ENCODE data around the gene SYT7.

Gene SYT7

GRCh38 chr11:61528114-61528513, 52.8 kb downstream of the SYT7 start:
- no peaks in the 10 kb centered on the region for H3K36me3 ChIP-seq
- H3K27me3 ChIP-seq, result peaks cover 42% of the 10 kb centered on the region
- H3K4me1 ChIP-seq (ENCODE audit: control insufficient read depth in 1 of 2, insufficient read depth in 1 of 2, low read depth in 1 of 2, low read length in 1 of 2), result no peaks in the 10 kb centered on the region

GRCh38 chr11:61526956-61527731, 53.7 kb downstream of the SYT7 start:
- no peaks in the 10 kb centered on the region for H3K36me3 ChIP-seq
- H3K9me3 ChIP-seq, result no peaks in the 10 kb centered on the region
- peaks cover 42% of the 10 kb centered on the region for H3K27me3 ChIP-seq
- no peaks in the 10 kb centered on the region for H3K4me1 ChIP-seq (ENCODE audit: control insufficient read depth in 1 of 2, insufficient read depth in 1 of 2, low read depth in 1 of 2, low read length in 1 of 2)
- no peak for TF ChIP-seq CTCF (IDR thresholded peaks at IDR 0.05)
- H3K4me3 ChIP-seq (ENCODE audit: low read depth in 1 of 2, low read length in 1 of 2), result no peak overlapping the region
- no peak overlapping the region for H3K27ac ChIP-seq

More at GRCh38 chr11:61528114-61528513, 52.8 kb downstream of the SYT7 start:
- Histone ChIP-seq H3K27ac (no peak overlapping the region), H3K9me3 (no peaks in the 10 kb centered on the region), H3K4me3 (ENCODE audit: low read depth in 1 of 2, low read length in 1 of 2) (no peak overlapping the region)
- no peak for TF ChIP-seq CTCF (IDR thresholded peaks at IDR 0.05)

- H3K36me3 ChIP-seq, result no peaks in the 10 kb centered on the region
- H3K27ac ChIP-seq, result no peak overlapping the region
- H3K27me3 ChIP-seq, result peaks cover 42% of the 10 kb centered on the region
- H3K4me1 ChIP-seq (ENCODE audit: control insufficient read depth in 1 of 2, insufficient read depth in 1 of 2, low read depth in 1 of 2, low read length in 1 of 2), result no peaks in the 10 kb centered on the region
- TF ChIP-seq CTCF (IDR thresholded peaks at IDR 0.05), result no peak
- H3K4me3 ChIP-seq (ENCODE audit: low read depth in 1 of 2, low read length in 1 of 2), result no peak overlapping the region
- no peaks in the 10 kb centered on the region for H3K9me3 ChIP-seq
These were observed 54.6 kb downstream of the SYT7 start for GRCh38 chr11:61526229-61526628.

- Histone ChIP-seq H3K9me3 (no peaks in the 10 kb centered on the region), H3K4me1 (ENCODE audit: control insufficient read depth in 1 of 2, insufficient read depth in 1 of 2, low read depth in 1 of 2, low read length in 1 of 2) (no peaks in the 10 kb centered on the region), H3K4me3 (ENCODE audit: low read depth in 1 of 2, low read length in 1 of 2) (no peak overlapping the region), H3K27me3 (peaks cover 42% of the 10 kb centered on the region), H3K36me3 (no peaks in the 10 kb centered on the region), H3K27ac (no peak overlapping the region)
- no peak for TF ChIP-seq CTCF (IDR thresholded peaks at IDR 0.05)
These were observed 55.8 kb downstream of the SYT7 start for GRCh38 chr11:61524963-61525587.

GRCh38 chr11:61524446-61524845, 56.4 kb downstream of the SYT7 start:
- Histone ChIP-seq H3K36me3 (no peaks in the 10 kb centered on the region), H3K27ac (no peak overlapping the region), H3K27me3 (peaks cover 42% of the 10 kb centered on the region), H3K4me1 (ENCODE audit: control insufficient read depth in 1 of 2, insufficient read depth in 1 of 2, low read depth in 1 of 2, low read length in 1 of 2) (no peaks in the 10 kb centered on the region), H3K4me3 (ENCODE audit: low read depth in 1 of 2, low read length in 1 of 2) (no peak overlapping the region), H3K9me3 (no peaks in the 10 kb centered on the region)
- TF ChIP-seq CTCF (IDR thresholded peaks at IDR 0.05), result no peak
